HG02798 (cell line): Measurements from ENCODE around the gene VAV2.
"Not testable (repeated sequence)": the region's sequence is repeated elsewhere in the genome, so short reads cannot be mapped to it uniquely, and the experiment has no call there.

Source experiments
- ATAC-seq: cut with Tn5 transposase; IDR thresholded peaks from one replicate; pipeline ENCODE4 v1.9.1; 2021; ENCODE audit warnings: mild to moderate bottlenecking; ENCODE audit not compliant: unreplicated experiment, poor library complexity

Gene VAV2

GRCh38 chr9:133762488-133763271 lies 229.4 kb downstream of the VAV2 start:
- no peak for ATAC-seq

- no peak for ATAC-seq
These were observed 230.4 kb downstream of the VAV2 start for GRCh38 chr9:133761641-133762248.

GRCh38 chr9:133760713-133761290 lies 231.3 kb downstream of the VAV2 start:
- no peak for ATAC-seq

GRCh38 chr9:133759946-133760345 lies 232.2 kb downstream of the VAV2 start:
- ATAC-seq = no peak

- ATAC-seq = no peak
These were observed 232.8 kb downstream of the VAV2 start for GRCh38 chr9:133759146-133759900.

- no peak for ATAC-seq
These were observed 233.9 kb downstream of the VAV2 start for GRCh38 chr9:133758228-133758627.

- ATAC-seq = no peak
These were observed 237.4 kb downstream of the VAV2 start for GRCh38 chr9:133754688-133755227.

GRCh38 chr9:133754187-133754586 lies 237.9 kb downstream of the VAV2 start:
- no peak for ATAC-seq

GRCh38 chr9:133752739-133753446 lies 239.2 kb downstream of the VAV2 start:
- ATAC-seq = no peak

GRCh38 chr9:133750982-133751649 lies 241.0 kb downstream of the VAV2 start:
- ATAC-seq = no peak

- ATAC-seq = no peak
These were observed 244.8 kb downstream of the VAV2 start for GRCh38 chr9:133747309-133747708.

GRCh38 chr9:133744528-133744927 lies 247.6 kb downstream of the VAV2 start:
- not testable (repeated sequence) for ATAC-seq

- no peak for ATAC-seq
These were observed 249.2 kb downstream of the VAV2 start for GRCh38 chr9:133742849-133743444.

GRCh38 chr9:133742251-133742650 lies 249.9 kb downstream of the VAV2 start:
- no peak for ATAC-seq

GRCh38 chr9:133741716-133742115 lies 250.4 kb downstream of the VAV2 start:
- no peak for ATAC-seq

- no peak for ATAC-seq
These were observed 251.2 kb downstream of the VAV2 start for GRCh38 chr9:133740911-133741310.

GRCh38 chr9:133739408-133740280 lies 252.5 kb downstream of the VAV2 start:
- no peak for ATAC-seq

- no peak for ATAC-seq
These were observed 253.4 kb downstream of the VAV2 start for GRCh38 chr9:133738640-133739225.
